B cell (primary cell): ENCODE results near the gene TRABD2A. TPM values are rescaled to one million over a fixed set of nuclear protein-coding genes. Genes with fewer than 3 reads are reported as not detected.

ENCODE experiments used
- ATAC-seq: fragments of 200-7000 bp; cut with Tn5 transposase; one replicate; pipeline ENCODE4 v1.10.0; 2021; ENCODE audit warnings: low read depth, mild to moderate bottlenecking, moderate number of reproducible peaks, moderate library complexity
- CTCF ChIA-PET: fragments of 350-600 bp; sonication (Branson Sonifier 250); formaldehyde crosslinking; loops from one replicate; lab custom pipeline; 2021; ENCODE audit warnings: antibody characterized with exemption, inconsistent platforms; lab: Charles Lee
- POLR2A ChIA-PET: fragments of 350-600 bp; sonication (Branson Sonifier 250); formaldehyde crosslinking; loops from one replicate; lab custom pipeline; 2021; ENCODE audit warnings: antibody characterized with exemption; lab: Charles Lee
- DNase-seq: peaks from one replicate; pipeline ENCODE4 v3.0.0; 2013
- H2AFZ ChIP-seq: 2 replicates; pipeline ENCODE4 v1.6.1; 2012; ENCODE audit warnings: mild to moderate bottlenecking, low read depth, low read length; ENCODE audit not compliant: insufficient read depth, poor library complexity, severe bottlenecking
- H3K27ac ChIP-seq, 2 donors: 1 replicate in 1 of 2; 2 replicates in 1 of 2; pipeline ENCODE4 v1.5.1; 2012 to 2013; ENCODE audit warnings: low read length in 2 of 2, mild to moderate bottlenecking in 2 of 2, moderate library complexity in 1 of 2
- H3K27me3 ChIP-seq, 4 experiments: fragments of 200-600 bp in 1 of 4; sonication (generic) in 1 of 4; replicated peaks in 1 of 4; 1 replicate in 2 of 4; 2 replicates in 2 of 4; pipeline versions ENCODE4 v1.6.1 to v1.7.0; 2013 to 2016; ENCODE audit warnings: low read length in 3 of 4, mild to moderate bottlenecking in 2 of 4, mixed read lengths in 1 of 4, moderate library complexity in 1 of 4; ENCODE audit not compliant: insufficient read depth in 4 of 4, control insufficient read depth in 3 of 4; ENCODE audit errors: control extremely low read depth in 1 of 4
- H3K36me3 ChIP-seq, 2 experiments: replicated peaks in 1 of 2; 1 replicate in 1 of 2; 2 replicates in 1 of 2; pipeline versions ENCODE4 v1.6.1 to v1.7.1; 2013; ENCODE audit warnings: low read length in 1 of 2; ENCODE audit not compliant: insufficient read depth in 2 of 2, control insufficient read depth in 1 of 2; ENCODE audit errors: control extremely low read depth in 1 of 2, extremely low read depth in 1 of 2
- H3K4me1 ChIP-seq, 2 donors: fragments of 200-600 bp in 1 of 2; sonication (generic) in 1 of 2; 1 replicate in 1 of 2; 2 replicates in 1 of 2; pipeline versions ENCODE4 v1.5.1 to v1.6.1; 2013 to 2017; ENCODE audit warnings: low read length in 2 of 2; ENCODE audit not compliant: control insufficient read depth in 2 of 2, insufficient read depth in 2 of 2
- H3K4me2 ChIP-seq: replicated peaks from 2 replicates; pipeline ENCODE3; 2012; ENCODE audit warnings: mild to moderate bottlenecking, low read depth, low read length; ENCODE audit not compliant: poor library complexity, severe bottlenecking
- H3K4me3 ChIP-seq, 5 experiments: fragments of 200-600 bp in 1 of 5; sonication (generic) in 1 of 5; 1 replicate in 3 of 5; 2 replicates in 2 of 5; pipeline versions ENCODE4 v1.5.1 to v1.7.0; 2011 to 2016; ENCODE audit warnings: low read length in 4 of 5, mild to moderate bottlenecking in 4 of 5, low read depth in 2 of 5, control low read depth in 1 of 5, moderate library complexity in 1 of 5; ENCODE audit not compliant: insufficient read depth in 1 of 5; ENCODE audit errors: control extremely low read depth in 1 of 5, extremely low read depth in 1 of 5
- H3K79me2 ChIP-seq: fragments of 200-600 bp; sonication (generic); one replicate; pipeline ENCODE4 v1.6.0; 2016; ENCODE audit warnings: low read length; ENCODE audit not compliant: control insufficient read depth, insufficient read depth
- H3K9ac ChIP-seq: fragments of 200-600 bp; sonication (generic); 2 replicates; pipeline ENCODE4 v1.6.1; 2017; ENCODE audit warnings: mild to moderate bottlenecking, low read length, moderate library complexity
- H3K9me3 ChIP-seq, 3 donors: one replicate each; pipeline versions ENCODE4 v1.6.1 to v1.7.1; 2013; ENCODE audit warnings: low read length in 2 of 3; ENCODE audit not compliant: control insufficient read depth in 2 of 3, insufficient read depth in 1 of 3; ENCODE audit errors: control extremely low read depth in 1 of 3
- H4K20me1 ChIP-seq: 2 replicates; pipeline ENCODE4 v1.6.0; 2012; ENCODE audit warnings: mild to moderate bottlenecking, low read length; ENCODE audit not compliant: insufficient read depth, control insufficient read depth, poor library complexity, severe bottlenecking
- H3K27ac Mint-ChIP-seq: one replicate; pipeline ENCODE4 v1.8.0; 2021; ENCODE audit warnings: mixed read lengths
- H3K27me3 Mint-ChIP-seq: one replicate; pipeline ENCODE4 v1.8.0; 2021; ENCODE audit warnings: mixed read lengths
- H3K4me1 Mint-ChIP-seq: one replicate; pipeline ENCODE4 v1.8.0; 2021; ENCODE audit warnings: mixed read lengths
- H3K4me3 Mint-ChIP-seq: one replicate; pipeline ENCODE4 v1.8.0; 2021; ENCODE audit warnings: mixed read lengths
- H3K9me3 Mint-ChIP-seq: one replicate; pipeline ENCODE4 v1.8.0; 2022; ENCODE audit warnings: mixed read lengths; ENCODE audit not compliant: insufficient read depth
- EZH2 ChIP-seq: IDR thresholded peaks from 2 replicates; pipeline ENCODE4 v1.6.1; 2012; ENCODE audit warnings: borderline replicate concordance, low read depth, mild to moderate bottlenecking, moderate library complexity, low read length; ENCODE audit not compliant: insufficient read depth, poor library complexity, severe bottlenecking
- WGBS: methylation state at CpG from one replicate; pipeline ENCODE4 v1.1.5; 2013; ENCODE audit warnings: missing lambda C conversion rate; ENCODE audit not compliant: insufficient coverage; 5-methylcytosine and 5-hydroxymethylcytosine counted together
- intact Hi-C: fragments of 100-400 bp; cut with micrococcal nuclease; formaldehyde crosslinking; loops from one replicate; pipeline ENCODE4 v1.10.0; 2022
- polyA plus RNA-seq: library from polyadenylated mRNA; depleted of rRNA; stranded (reverse); fragments of >200 nt; gene quantifications from 2 replicates; pipeline ENCODE4 v1.2.3, GENCODE V29; 2012
- total RNA-seq, 2 donors: library from RNA; stranded (reverse); fragments of 120-200 nt in 1 of 2; gene quantifications; 1 replicate in 1 of 2; 2 replicates in 1 of 2; pipeline versions ENCODE4 v1.2.3 to v1.2.4, GENCODE V29; 2013 to 2022
- TF ChIP-seq, protein P1 (sequence below): fragments of 200-600 bp; IDR thresholded peaks from one replicate; pipeline ENCODE4 v1.8.0; 2022; ENCODE audit warnings: antibody characterized with exemption, mild to moderate bottlenecking

The TRABD2A gene
- total and polyA plus RNA-seq, 2 donors (not counting 1 experiment from before 2014, with no cell fraction given), result 10.1 to 11.3 TPM

DNA sequence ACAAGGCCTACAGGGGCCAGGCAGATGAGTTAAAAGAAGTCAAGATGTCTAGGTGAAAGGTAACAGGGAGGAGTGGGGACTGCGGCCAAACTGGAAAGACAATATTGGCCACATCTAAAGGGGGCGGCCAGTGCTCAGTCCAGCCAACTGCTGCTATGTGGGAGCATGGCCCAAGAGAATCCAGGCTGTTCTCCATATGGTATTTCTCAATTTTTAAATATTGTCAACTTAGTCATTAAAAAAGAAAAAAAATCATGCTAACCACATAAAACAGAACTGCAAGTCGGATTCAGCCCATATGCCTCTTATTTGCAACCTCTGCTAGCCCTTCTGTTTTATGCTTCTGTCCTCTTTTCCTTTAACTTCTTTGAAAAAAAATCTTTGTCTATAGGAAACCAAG is 14.8 kb downstream of the TRABD2A start:
- peaks cover 3 to 13% of the 10 kb centered on the region in 2 donors for H3K4me1 ChIP-seq
- TF ChIP-seq, protein P1, sequence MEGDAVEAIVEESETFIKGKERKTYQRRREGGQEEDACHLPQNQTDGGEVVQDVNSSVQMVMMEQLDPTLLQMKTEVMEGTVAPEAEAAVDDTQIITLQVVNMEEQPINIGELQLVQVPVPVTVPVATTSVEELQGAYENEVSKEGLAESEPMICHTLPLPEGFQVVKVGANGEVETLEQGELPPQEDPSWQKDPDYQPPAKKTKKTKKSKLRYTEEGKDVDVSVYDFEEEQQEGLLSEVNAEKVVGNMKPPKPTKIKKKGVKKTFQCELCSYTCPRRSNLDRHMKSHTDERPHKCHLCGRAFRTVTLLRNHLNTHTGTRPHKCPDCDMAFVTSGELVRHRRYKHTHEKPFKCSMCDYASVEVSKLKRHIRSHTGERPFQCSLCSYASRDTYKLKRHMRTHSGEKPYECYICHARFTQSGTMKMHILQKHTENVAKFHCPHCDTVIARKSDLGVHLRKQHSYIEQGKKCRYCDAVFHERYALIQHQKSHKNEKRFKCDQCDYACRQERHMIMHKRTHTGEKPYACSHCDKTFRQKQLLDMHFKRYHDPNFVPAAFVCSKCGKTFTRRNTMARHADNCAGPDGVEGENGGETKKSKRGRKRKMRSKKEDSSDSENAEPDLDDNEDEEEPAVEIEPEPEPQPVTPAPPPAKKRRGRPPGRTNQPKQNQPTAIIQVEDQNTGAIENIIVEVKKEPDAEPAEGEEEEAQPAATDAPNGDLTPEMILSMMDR, result no peak
- no peak for TF ChIP-seq EZH2
- H3K4me3 ChIP-seq, result no peak overlapping the region
- no peak overlapping the region for H3K4me2 ChIP-seq
- Mint-ChIP-seq H3K9me3 (no peaks in the 10 kb centered on the region), H3K4me1 (peaks cover 13% of the 10 kb centered on the region), H3K27me3 (peaks cover 3% of the 10 kb centered on the region), H3K27ac (no peak overlapping the region), H3K4me3 (no peak overlapping the region)
- H2AFZ ChIP-seq, result no peak overlapping the region
- ATAC-seq (no peak), DNase-seq (no peak)
- no peak overlapping the region for H3K9ac ChIP-seq
- no peaks in the 10 kb centered on the region for H3K27me3 ChIP-seq
- WGBS, result 100% methylated on average over 1 of the region's 3 CpGs
- H3K36me3 ChIP-seq, result no peaks in the 10 kb centered on the region
- peaks cover 9% of the 10 kb centered on the region for H4K20me1 ChIP-seq
- ChIA-PET CTCF (interaction anchor here (1.4 to 2.0 kb wide), 5 partner anchors 13 to 60 kb away, joined by 4 to 15 read pairs (median 7); no protein-coding TSS in a partner anchor), POLR2A (interaction anchor here (0.6 kb wide), 1 partner anchor 70 kb away, joined by 6 read pairs; no protein-coding TSS in a partner anchor)
- no peak overlapping the region for H3K27ac ChIP-seq
- peaks cover 41% of the 10 kb centered on the region for H3K79me2 ChIP-seq
- intact Hi-C loops, result no loop called here
- no peaks in the 10 kb centered on the region for H3K9me3 ChIP-seq

DNA sequence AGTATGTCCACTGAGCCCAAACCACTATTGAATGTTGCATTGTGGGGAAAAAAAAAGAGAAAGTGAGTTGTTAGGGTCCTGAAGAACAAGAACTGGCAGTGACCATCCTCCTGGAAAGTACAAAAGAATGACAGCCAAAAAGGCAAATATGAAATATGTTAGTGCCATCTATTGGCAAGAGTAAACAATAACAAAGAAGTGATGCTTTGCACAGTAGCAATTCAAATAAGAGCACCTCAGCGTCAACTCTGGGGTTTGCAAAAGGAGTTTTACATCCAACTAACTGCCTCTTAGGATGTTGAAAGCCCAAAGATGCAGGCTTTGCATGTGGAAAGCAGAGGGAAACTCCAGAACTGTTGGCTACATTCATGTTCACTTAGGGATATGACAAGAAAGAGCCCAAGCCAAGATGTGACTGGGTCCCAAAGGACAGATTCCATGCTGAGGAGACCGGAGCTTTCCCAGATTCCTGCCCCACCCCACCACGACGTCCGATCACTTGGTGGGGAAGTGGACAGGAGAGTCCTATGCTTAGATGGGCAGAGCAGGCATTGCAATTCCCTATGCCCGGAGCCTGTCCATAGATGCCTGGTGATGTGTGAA is 15.6 kb downstream of the TRABD2A start:
- peak; percentile 49 for ATAC-seq

More for the DNA sequence above, 15.6 kb downstream of the TRABD2A start:
- H3K27me3 Mint-ChIP-seq, result no peaks in the 10 kb centered on the region
- Histone ChIP-seq H3K27ac (no peak overlapping the region), H3K27me3 (no peaks in the 10 kb centered on the region), H3K4me3 (no peak overlapping the region), H3K9me3 (no peaks in the 10 kb centered on the region), H4K20me1 (peaks cover 9% of the 10 kb centered on the region), H3K79me2 (peaks cover 47% of the 10 kb centered on the region), H3K36me3 (no peaks in the 10 kb centered on the region), H3K4me2 (no peak overlapping the region), H2AFZ (no peak overlapping the region), H3K9ac (no peak overlapping the region), H3K4me1 (peaks cover 3 to 9% of the 10 kb centered on the region in 2 donors)
- WGBS, result 100% methylated on average over 2 of the region's 6 CpGs
- ChIA-PET POLR2A (interaction anchor here (0.6 kb wide), 1 partner anchor 71 kb away, joined by 6 read pairs; no protein-coding TSS in a partner anchor), CTCF (interaction anchor here (1.0 to 2.0 kb wide), 11 partner anchors 9 to 400 kb away, joined by 3 to 15 read pairs (median 3); no protein-coding TSS in a partner anchor)
- peaks cover 8% of the 10 kb centered on the region for H3K4me1 Mint-ChIP-seq
- peak; percentile 51 for DNase-seq
- no peak for TF ChIP-seq EZH2
- TF ChIP-seq, protein P1, result peak; percentile 66
- H3K4me3 Mint-ChIP-seq, result no peak overlapping the region
- no peak overlapping the region for H3K27ac Mint-ChIP-seq
- H3K9me3 Mint-ChIP-seq, result no peaks in the 10 kb centered on the region
- intact Hi-C loops, result loop anchor here (1.0 kb wide), 1 partner anchor 370 kb away; no protein-coding TSS in a partner anchor
